Peyer's patch (tissue), 4 donors: Measurements from ENCODE around the gene CDKN2AIP. TPM values are rescaled to one million over a fixed set of nuclear protein-coding genes. Genes with fewer than 3 reads are reported as not detected.
"Not testable (repeated sequence)": the region's sequence is repeated elsewhere in the genome, so short reads cannot be mapped to it uniquely, and the experiment has no call there.

Experiments used
- DNase-seq, 3 donors: peaks; one replicate each; pipeline ENCODE4 v3.0.0-alpha.2; 2017 to 2019
- H3K27ac ChIP-seq, 4 donors: fragments of 200-600 bp; sonication (generic); one replicate each; pipeline ENCODE4 v1.5.1; 2016 to 2019
- H3K27me3 ChIP-seq, 2 donors: fragments of 200-600 bp; sonication (generic); one replicate each; pipeline ENCODE4 v1.5.1; 2019
- H3K36me3 ChIP-seq, 3 donors: fragments of 200-600 bp; sonication (generic); one replicate each; pipeline ENCODE4 v1.5.1; 2016 to 2019
- H3K4me1 ChIP-seq, 4 donors: fragments of 200-600 bp; sonication (generic); one replicate each; pipeline ENCODE4 v1.5.1; 2016 to 2019
- H3K4me3 ChIP-seq, 4 donors: fragments of 200-600 bp; sonication (generic); 1 replicate in 3 of 4; 2 replicates in 1 of 4; pipeline ENCODE4 v1.5.1; 2016 to 2019; ENCODE audit warnings: mild to moderate bottlenecking in 1 of 4
- H3K9me3 ChIP-seq, 4 donors: fragments of 200-600 bp; sonication (generic); one replicate each; pipeline ENCODE4 v1.5.1; 2016 to 2019; ENCODE audit warnings: mild to moderate bottlenecking in 1 of 4
- POLR2A ChIP-seq, 2 donors: fragments of 450-650 bp; IDR thresholded peaks; one replicate each; pipeline ENCODE4 v1.5.1; 2017; ENCODE audit warnings: antibody characterized with exemption in 2 of 2, mild to moderate bottlenecking in 2 of 2, moderate library complexity in 2 of 2
- total RNA-seq, 4 donors: library from RNA; depleted of rRNA; stranded (reverse); fragments of >200 nt; gene quantifications; one replicate each; pipeline ENCODE4 v1.1.0, GENCODE V29; 2016
- TF ChIP-seq, protein P1 (sequence below), 6 experiments: fragments of 450-650 bp in 4 of 6; fragments of 200-600 bp in 2 of 6; sonication (generic) in 1 of 6; IDR thresholded peaks; one replicate each; pipeline ENCODE4 v1.5.1; 2017 to 2019; ENCODE audit warnings: antibody characterized with exemption in 6 of 6, mild to moderate bottlenecking in 3 of 6, moderate library complexity in 1 of 6

Gene CDKN2AIP
- total RNA-seq, 4 donors from 2014 or later, result 17.9 to 25.2 (median 19.9) TPM

DNA sequence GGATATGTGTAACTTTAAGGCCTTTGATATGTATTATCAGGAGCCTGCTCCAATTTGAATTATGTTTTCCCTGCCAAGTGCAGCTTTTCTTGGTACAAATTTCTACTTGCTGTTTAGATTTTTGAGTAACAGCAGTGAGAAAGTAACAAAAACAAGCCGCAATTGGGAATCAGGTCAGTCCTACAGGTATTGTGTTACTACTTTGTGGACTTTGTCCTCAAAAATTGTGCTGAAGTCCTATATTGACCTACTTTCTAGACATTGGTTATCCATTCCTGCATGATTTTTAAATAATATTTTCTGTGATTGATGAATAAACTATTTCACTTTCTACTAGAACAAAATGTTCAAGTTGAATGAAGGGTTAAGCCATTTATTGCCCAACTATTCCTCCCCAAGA lies 5.7 kb downstream of the CDKN2AIP start:
- peaks cover 0 to 31% (median 11%) of the 10 kb centered on the region in 4 donors for H3K4me1 ChIP-seq
- no peaks in the 10 kb centered on the region for H3K27me3 ChIP-seq
- H3K27ac ChIP-seq, result no peak overlapping the region
- DNase-seq, result no peak
- no peaks in the 10 kb centered on the region for H3K9me3 ChIP-seq
- no peak for TF ChIP-seq POLR2A (IDR thresholded peaks at IDR 0.05)
- TF ChIP-seq, protein P1, sequence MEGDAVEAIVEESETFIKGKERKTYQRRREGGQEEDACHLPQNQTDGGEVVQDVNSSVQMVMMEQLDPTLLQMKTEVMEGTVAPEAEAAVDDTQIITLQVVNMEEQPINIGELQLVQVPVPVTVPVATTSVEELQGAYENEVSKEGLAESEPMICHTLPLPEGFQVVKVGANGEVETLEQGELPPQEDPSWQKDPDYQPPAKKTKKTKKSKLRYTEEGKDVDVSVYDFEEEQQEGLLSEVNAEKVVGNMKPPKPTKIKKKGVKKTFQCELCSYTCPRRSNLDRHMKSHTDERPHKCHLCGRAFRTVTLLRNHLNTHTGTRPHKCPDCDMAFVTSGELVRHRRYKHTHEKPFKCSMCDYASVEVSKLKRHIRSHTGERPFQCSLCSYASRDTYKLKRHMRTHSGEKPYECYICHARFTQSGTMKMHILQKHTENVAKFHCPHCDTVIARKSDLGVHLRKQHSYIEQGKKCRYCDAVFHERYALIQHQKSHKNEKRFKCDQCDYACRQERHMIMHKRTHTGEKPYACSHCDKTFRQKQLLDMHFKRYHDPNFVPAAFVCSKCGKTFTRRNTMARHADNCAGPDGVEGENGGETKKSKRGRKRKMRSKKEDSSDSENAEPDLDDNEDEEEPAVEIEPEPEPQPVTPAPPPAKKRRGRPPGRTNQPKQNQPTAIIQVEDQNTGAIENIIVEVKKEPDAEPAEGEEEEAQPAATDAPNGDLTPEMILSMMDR (IDR thresholded peaks at IDR 0.05), result no peak
- peaks cover 0 to 65% (median 0%) of the 10 kb centered on the region in 3 donors for H3K36me3 ChIP-seq
- no peak overlapping the region for H3K4me3 ChIP-seq

DNA sequence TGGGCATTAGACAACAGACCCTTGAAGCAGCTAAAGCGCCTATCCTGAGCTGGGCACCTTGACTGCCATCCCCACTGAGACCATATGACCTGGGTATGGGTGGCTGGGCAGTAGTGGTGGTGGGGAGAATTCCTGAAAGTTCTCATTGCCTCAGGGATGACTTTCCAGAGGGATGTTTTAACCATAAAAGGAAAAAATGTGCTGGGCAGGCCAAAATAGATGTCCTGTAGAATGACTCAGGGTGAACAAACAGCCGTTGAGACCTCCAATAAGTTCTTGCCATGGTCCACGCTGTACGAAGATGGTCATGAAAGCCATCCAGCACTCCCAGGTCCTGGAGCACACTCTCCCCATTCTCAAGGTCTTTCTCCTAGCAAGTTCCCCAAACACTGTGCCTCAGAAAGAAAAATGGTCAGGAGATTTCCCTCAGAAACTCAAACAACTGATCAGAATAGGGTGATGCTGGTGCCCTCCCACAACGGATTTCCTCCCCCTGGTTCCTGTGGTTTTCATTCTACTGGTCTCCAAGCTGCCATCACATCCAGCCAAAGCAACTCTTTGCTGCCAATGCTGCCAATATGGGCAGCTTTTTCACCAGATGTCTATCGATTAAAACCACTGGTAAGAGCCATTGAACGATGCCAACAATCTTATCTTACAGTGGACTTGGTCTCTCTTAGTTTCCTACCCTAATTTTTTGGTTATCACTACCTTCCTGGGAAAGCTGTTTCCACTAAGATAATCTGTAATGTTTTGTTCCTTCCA lies 11.2 kb downstream of the CDKN2AIP start:
- DNase-seq, result no peak
- H3K27ac ChIP-seq, result no peak overlapping the region
- no peak overlapping the region for H3K4me3 ChIP-seq
- H3K9me3 ChIP-seq, result no peaks in the 10 kb centered on the region
- TF ChIP-seq, protein P1 (IDR thresholded peaks at IDR 0.05), result no peak
- no peaks in the 10 kb centered on the region for H3K4me1 ChIP-seq
- no peaks in the 10 kb centered on the region for H3K27me3 ChIP-seq
- peaks cover 0 to 23% (median 0%) of the 10 kb centered on the region in 3 donors for H3K36me3 ChIP-seq

DNA sequence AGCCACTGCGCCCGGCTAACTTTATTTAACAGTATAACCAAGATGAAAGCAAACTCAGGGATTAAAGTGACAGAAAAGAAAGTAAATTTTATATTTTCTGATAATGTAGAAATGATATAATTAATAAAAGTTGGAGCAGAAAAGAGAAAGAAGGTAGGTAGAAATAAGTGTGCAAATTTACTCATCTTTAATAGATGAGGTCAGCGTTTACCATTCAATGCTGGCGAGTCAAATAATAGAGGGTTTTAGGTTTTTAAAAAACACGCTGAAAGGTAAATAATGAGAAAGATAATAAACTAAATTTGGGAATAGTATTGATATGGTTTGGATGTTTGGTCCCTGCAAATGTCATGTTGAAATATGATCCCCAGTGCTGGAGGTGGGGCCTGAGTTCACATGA lies 13.6 kb downstream of the CDKN2AIP start:
- TF ChIP-seq, protein P1 (IDR thresholded peaks at IDR 0.05), result no peak
- no peak for TF ChIP-seq POLR2A (IDR thresholded peaks at IDR 0.05)
- no peak for DNase-seq
- H3K27ac ChIP-seq, result no peak overlapping the region
- no peaks in the 10 kb centered on the region for H3K9me3 ChIP-seq
- H3K4me3 ChIP-seq, result no peak overlapping the region
- H3K27me3 ChIP-seq, result no peaks in the 10 kb centered on the region
- peaks cover 0 to 7% (median 0%) of the 10 kb centered on the region in 3 donors for H3K36me3 ChIP-seq
- H3K4me1 ChIP-seq, result no peaks in the 10 kb centered on the region

DNA sequence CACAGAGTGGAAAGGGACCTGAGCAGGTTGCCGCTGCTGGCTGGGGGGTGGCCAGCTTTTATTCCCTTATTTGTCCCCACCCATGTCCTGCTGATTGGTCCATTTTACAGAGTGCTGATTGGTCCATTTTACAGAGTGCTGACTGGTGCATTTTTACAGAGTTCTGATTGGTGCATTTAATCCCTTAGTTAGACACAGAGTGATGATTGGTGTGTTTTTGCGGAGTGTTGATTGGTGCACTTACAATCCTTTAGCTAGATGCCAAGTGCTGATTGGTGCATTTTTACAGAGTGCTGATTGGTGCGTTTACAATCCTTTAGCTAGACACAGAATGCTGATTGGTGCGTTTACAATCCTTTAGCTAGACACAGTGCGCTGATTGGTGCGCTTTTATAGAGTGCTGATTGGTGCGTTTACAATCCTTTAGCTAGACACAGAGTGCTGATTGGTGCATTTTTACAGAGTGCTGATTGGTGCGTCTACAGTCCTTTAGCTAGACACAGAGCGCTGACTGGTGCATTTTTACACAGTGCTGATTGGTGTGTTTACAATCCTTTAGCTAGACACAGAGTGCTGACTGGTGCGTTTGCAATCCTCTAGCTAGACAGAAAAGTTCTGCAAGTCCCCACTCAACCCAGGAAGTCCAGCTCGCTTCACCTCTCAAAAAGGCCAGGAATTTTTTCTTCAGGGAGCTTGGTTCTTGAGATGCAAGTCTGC lies 19.6 kb downstream of the CDKN2AIP start:
- H3K4me1 ChIP-seq, DNase-seq, H3K27ac ChIP-seq, H3K27me3 ChIP-seq, H3K4me3 ChIP-seq, H3K9me3 ChIP-seq, H3K36me3 ChIP-seq: not testable (repeated sequence)

DNA sequence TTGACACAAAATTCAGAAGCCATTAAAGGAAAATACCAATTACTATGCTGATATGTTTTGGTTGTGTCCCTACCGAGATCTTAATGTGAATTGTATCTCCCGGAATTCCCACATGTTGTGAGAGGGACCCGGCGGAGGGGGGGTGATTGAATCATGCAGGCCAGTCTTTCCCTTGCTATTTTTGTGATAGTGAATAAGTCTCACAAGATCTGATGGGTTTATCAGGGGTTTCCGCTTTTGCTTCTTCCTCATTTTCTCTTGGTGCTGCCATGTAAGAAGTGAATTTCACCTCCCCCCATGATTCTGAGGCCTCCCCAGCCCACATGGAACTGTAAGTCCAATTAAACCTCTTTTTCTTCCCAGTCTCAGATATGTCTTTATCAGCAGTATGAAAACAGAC lies 21.4 kb downstream of the CDKN2AIP start:
- H3K27ac ChIP-seq, H3K4me1 ChIP-seq, DNase-seq, H3K27me3 ChIP-seq, H3K36me3 ChIP-seq, H3K4me3 ChIP-seq, H3K9me3 ChIP-seq: not testable (repeated sequence)

DNA sequence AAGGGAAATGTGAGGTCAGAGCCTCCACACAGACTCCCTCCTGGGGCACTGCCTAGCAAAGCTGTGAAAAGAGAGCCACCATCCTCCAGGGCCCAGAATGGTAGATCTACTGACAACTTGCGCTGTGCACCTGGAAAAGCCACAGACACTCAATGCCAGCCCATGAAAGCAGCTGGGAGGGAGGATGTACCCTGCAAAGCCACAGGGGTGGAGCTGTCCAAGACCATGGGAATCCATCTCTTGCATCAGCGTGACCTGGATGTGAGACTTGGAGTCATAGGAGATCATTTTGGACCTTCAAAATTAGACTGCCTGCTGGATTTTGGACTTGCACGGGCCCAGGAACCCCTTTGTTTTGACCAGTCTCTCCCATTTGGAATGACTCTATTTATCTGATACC lies 22.8 kb downstream of the CDKN2AIP start:
- no peak for DNase-seq
- Histone ChIP-seq H3K27ac (no peak overlapping the region), H3K36me3 (no peaks in the 10 kb centered on the region), H3K27me3 (no peaks in the 10 kb centered on the region), H3K9me3 (no peaks in the 10 kb centered on the region), H3K4me3 (no peak overlapping the region), H3K4me1 (no peaks in the 10 kb centered on the region)
- TF ChIP-seq POLR2A (IDR thresholded peaks at IDR 0.05), result no peak
- TF ChIP-seq, protein P1 (IDR thresholded peaks at IDR 0.05), result no peak
